Posterior cingulate gyrus (tissue), 11 donors: ENCODE measurements around the gene JARID2.

Source experiments
- DNase-seq, 10 donors: peaks; one replicate each; pipeline versions ENCODE4 v3.0.0 to v3.0.0-alpha.2; 2020 to 2021; ENCODE audit warnings: mixed read lengths in 3 of 10
- intact Hi-C: fragments of 100-400 bp; cut with DNase I; formaldehyde crosslinking; loops from one replicate; pipeline ENCODE4 v1.15.1; 2023

Gene JARID2

GRCh38 chr6:15570171-15570570 lies 324.3 kb downstream of the JARID2 start:
- no peak for DNase-seq
- intact Hi-C loops = no loop called here
